HG02885 (cell line): ENCODE data around the gene OR7G3.
A peak's percentile ranks its signal among the peaks of the same experiment; 100 is the strongest.

ENCODE experiments used
- ATAC-seq: cut with Tn5 transposase; IDR thresholded peaks from one replicate; pipeline ENCODE4 v1.9.1; 2021; ENCODE audit warnings: mild to moderate bottlenecking; ENCODE audit not compliant: unreplicated experiment, poor library complexity

The OR7G3 gene

GRCh38 chr19:9126900-9127405, at the start of gene OR7G3:
Gene OR7G3 (minus strand): TSS chr19:9126950. CDS start chr19:9126950, 0 bp downstream.
- ATAC-seq: no peak

- ATAC-seq: no peak
Measured at GRCh38 chr19:9175326-9175725, 48.6 kb upstream of the OR7G3 start.

DNA sequence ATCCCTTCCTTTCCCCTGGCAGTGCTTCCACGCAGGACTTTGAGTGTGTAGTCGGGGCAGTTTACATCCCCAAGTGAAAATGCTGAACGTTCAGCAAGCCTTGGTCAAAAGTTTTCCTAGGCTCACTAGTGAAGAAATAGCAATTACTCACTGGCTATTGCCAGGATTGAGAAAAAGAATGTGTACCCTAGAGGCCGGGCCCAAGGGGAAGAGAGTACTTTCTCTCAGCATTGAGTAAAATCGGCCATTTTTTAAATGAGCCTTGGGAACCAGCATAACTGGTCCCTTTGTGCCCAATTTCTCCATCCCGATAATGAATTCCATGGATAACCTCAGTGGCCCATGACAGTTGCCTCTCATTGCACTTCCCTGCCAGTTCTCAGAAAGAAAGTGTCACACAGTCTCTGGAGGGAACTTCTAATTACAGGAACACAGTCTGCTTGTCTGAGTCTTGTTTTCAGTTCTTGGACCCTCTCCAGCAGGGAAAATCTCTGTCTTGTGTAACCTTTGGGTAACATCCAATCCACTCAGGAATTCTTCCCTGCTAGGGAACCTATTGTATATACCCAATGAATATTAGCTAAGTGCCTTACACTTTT, 44.7 kb upstream of the OR7G3 start:
- ATAC-seq: no peak

- ATAC-seq: no peak
Measured at GRCh38 chr19:9166846-9167245, 40.1 kb upstream of the OR7G3 start.

DNA sequence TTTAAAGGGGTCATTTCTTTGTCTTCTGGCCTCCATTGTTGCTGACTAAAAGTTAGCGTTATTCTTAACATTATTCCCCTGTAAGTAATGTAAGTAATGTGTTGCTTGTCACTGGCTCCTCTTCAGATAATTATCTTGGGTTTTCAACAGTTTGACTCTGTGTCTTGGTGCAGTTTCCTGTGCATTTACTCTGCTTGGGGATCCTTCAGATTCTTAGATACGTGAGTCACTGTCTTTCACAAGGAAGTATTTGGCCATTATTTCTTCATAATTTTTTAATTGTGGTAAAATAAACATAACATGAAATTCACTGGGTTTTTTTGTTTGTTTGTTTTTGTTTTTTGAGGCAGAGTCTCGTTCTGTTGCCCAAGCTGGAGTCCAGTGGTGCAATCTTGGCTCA, 38.5 kb upstream of the OR7G3 start:
- ATAC-seq: no peak

DNA sequence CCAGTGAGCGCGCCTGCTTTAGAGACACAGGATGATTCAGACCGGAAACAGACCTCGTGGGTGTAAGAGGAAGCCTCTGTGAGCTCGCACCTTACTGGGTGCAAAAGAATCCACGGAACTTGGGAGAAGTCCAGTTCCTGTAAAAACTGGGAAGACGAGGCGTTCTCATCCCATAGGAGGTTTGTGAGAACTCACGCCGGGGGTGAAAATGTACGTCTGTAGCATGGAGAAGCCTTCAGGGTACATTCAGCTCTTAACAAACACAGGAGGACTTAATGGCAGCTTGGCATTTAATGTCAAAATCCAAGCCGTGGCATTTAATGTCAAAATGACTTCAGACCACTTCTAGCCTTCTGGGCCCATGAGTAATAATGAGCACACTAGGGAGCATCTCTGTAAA, 34.7 kb upstream of the OR7G3 start:
- ATAC-seq: no peak

GRCh38 chr19:9159891-9160290, 33.1 kb upstream of the OR7G3 start:
- ATAC-seq: no peak

DNA sequence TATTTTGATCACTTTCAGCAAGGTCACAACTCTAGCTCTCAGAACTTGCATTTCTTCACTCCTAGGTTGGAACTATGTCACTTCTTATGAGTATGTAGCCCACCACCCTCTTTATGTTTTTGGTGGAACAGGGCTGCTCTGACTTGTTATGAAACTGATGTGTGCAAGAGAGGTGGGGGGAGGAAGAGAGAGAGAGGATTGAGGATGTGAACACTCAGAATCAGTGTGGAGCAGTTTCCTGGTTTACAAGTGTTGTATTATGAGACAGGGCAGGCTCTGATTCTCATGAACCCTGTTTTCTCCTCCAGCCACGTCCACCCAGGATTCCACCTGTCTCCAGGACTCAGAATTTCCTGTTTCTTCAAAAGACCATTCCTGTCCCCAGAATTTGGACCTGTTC, 29.6 kb upstream of the OR7G3 start:
- no peak for ATAC-seq

DNA sequence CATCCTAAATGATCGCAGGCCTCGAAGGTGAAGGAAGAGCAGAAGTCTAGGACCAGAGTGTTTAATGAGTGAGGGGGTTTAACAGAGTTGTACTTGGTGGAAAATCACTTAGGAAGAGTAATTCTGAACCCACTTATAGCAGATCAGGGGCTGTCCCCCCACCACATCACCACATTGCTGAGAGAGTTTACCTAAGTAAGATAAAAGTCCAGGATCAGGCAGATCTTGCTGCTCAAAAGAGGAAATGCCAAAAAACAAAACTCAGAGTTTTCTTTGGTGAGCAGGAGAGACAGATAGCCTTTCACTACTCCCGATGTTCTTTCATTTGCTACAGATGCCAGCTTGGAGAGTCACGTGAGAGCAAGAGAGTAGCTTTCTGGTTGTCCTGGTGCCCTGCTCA, 28.8 kb upstream of the OR7G3 start:
- no peak for ATAC-seq

DNA sequence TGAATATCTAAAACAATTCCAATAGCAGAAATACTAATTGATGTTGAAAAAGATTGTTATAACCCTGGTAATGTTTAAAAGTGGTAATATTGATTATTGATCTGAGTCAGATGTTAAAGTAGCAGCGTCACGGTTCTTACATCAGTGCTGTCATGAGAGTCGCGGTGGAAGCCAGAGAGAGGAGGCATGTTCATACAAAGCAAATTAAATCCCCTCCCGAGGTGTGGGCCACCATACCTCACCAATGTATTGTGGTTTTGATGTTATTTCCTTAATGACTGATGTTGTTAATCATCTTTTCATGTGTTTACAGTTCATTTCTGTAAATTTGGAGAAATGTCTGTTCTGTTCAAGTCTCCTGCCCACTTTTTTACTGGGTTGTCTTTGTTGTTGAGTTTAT, 24.6 kb upstream of the OR7G3 start:
- no peak for ATAC-seq

GRCh38 chr19:9150650-9151049, 23.9 kb upstream of the OR7G3 start:
- ATAC-seq: no peak

GRCh38 chr19:9149997-9150396, 23.2 kb upstream of the OR7G3 start:
- ATAC-seq: no peak

GRCh38 chr19:9148697-9149096, 21.9 kb upstream of the OR7G3 start:
- no peak for ATAC-seq

DNA sequence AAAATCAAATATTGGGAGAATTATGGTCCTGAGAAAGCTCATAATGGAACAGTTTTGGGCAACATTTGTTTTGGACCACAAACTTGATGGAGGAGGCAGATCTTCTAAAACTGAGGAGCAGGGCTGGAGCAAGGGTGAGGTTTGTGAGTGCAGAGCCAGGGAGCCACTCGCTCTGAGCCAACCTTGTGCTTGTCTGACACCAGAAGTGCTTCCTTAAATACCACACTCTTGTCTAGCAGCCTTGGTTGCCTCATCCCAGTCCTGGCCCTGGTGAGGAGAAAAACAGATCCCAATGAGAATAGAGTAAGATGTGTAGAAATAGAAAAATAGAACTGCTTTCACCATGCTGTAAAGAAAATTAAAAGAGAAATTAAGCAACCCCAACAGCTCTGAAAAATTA, 20.1 kb upstream of the OR7G3 start:
- ATAC-seq: no peak

DNA sequence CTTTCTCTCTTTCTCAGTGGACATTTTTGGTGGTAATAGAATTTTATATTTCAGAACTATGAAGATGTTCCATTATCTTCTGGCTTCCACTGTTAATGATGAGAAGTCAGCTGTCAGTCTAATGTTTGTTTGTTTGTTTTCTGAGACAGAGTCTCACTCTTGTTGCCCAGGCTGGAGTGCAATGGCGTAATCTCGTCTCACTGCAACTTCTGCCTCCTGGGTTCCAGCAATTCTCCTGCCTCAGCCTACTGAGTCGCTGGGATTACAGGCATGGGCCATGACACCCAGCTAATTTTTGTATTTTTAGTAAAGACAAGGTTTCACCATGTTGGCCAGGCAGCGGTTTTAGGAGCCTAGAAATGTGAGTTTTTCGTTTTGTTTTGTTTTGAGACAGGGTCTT, 18.2 kb upstream of the OR7G3 start:
- ATAC-seq: no peak

GRCh38 chr19:9140159-9140874, 13.6 kb upstream of the OR7G3 start, which contains the start of gene ZNF317:
Gene ZNF317 (plus strand): TSS chr19:9140397. CDS start chr19:9156017, 15,620 bp downstream.
- peak; percentile 93 for ATAC-seq

GRCh38 chr19:9139609-9140158, 12.9 kb upstream of the OR7G3 start:
- ATAC-seq: no peak

GRCh38 chr19:9132422-9132821, 5.7 kb upstream of the OR7G3 start:
- no peak for ATAC-seq

DNA sequence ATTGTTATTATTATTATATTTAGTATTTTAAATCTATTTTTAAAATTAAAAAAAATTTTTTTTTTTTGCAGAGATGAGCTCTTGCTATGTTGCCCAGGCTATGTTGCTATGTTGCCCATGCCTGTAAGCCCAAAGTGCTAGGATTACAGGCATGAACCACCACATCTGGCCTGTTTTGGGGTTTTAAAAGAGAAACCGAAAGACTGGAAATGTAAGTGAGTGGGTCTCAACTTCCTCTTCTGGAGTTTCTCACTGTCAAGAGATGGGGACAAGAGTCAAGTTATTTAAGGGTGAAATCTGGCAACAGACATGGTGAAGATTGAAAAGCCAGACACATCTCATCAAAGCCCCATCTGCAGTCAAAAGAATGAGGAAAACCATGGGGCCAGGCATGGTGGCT, 4.2 kb upstream of the OR7G3 start:
- ATAC-seq: no peak

- no peak for ATAC-seq
Measured at GRCh38 chr19:9128171-9128570, 1.4 kb upstream of the OR7G3 start.

GRCh38 chr19:9116547-9116946, 10.2 kb downstream of the OR7G3 start:
- no peak for ATAC-seq
